Activated CD4-positive, CD25-positive, alpha-beta regulatory T cell (primary cell): ENCODE measurements around the gene TMEM163.
A peak's percentile ranks its signal among the peaks of the same experiment; 100 is the strongest.

ENCODE experiments used
- DNase-seq, 4 experiments: peaks; one replicate each; lab custom pipeline; 2025; lab: John Stamatoyannopoulos, UW

Gene TMEM163

GRCh38 chr2:134692499-134692898, 26.3 kb downstream of the TMEM163 start:
- DNase-seq = no peak

- no peak for DNase-seq
These were observed 28.1 kb downstream of the TMEM163 start for GRCh38 chr2:134690629-134691215.

- no peak for DNase-seq
These were observed 29.5 kb downstream of the TMEM163 start for GRCh38 chr2:134689315-134689714.

- no peak for DNase-seq
These were observed 32.8 kb downstream of the TMEM163 start for GRCh38 chr2:134685967-134686366.

DNA sequence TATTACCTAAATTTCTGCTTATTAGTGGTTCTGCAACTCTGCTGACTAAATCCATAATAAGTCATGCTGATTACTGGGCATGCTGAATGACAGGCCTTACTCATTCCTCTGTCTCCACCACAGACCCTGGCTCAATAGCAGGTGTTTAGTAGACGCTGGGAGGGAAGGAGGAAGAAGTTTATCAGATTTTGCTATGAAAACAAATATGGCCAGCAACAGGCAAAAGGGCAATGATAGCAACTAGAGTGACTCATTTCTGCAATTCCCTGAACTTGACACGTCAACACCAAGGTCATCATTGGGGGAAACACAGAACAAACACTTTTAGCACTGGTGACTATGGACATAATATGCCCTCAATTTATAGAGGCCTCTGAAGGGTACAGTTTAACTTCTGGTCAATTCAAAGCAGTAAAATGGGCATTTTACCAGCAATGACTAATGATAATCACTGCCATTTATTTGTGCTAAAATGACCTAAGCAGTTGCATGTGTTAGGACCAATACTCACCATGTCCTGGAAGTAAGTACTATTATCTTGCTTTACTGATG, 35.2 kb downstream of the TMEM163 start:
- no peak for DNase-seq

DNA sequence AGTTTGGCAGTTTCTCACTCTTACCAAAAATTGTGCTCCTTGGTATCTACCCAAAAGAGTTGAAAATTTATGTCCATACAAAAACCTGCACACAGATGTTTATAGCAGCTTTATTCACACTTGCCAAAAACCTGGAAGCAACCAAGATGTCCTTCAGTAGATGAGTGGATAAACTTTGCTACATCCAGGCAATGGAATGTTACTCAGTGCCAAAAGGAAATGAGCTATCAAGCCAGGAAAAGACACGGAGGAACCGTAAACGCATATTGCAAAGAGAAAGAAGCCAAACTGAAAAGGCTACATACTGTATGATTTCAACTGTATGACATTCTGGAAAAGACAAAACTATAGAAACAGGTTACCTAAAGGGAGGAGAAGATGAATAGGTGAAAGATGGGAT, 36.1 kb downstream of the TMEM163 start:
- no peak for DNase-seq

- DNase-seq = no peak
These were observed 37.6 kb downstream of the TMEM163 start for GRCh38 chr2:134681201-134681600.

DNA sequence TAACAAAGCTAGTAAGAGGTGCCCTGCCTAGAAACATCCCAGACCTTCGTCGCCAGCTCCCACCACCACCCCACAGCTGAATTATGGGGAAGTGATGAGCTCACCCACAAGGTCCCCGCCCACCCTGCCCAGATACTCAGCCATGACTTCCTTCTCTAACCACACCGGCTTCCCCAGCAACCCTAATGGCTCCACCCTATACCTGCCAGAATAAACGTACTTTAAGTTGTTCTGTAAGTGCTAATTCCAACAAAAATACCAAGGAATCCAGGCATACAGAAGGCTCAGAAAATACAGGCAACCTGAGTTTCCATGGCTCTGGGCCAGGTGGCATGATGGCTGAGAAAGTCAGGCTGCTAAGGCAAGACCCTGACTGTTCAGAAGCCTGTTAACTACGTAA, 39.1 kb downstream of the TMEM163 start:
- peak in 1 of 4 experiments; percentile 28 for DNase-seq

- no peak for DNase-seq
These were observed 39.5 kb downstream of the TMEM163 start for GRCh38 chr2:134679294-134679693.

GRCh38 chr2:134677856-134678756, 40.7 kb downstream of the TMEM163 start:
- DNase-seq = no peak

- no peak for DNase-seq
These were observed 41.8 kb downstream of the TMEM163 start for GRCh38 chr2:134676960-134677359.

DNA sequence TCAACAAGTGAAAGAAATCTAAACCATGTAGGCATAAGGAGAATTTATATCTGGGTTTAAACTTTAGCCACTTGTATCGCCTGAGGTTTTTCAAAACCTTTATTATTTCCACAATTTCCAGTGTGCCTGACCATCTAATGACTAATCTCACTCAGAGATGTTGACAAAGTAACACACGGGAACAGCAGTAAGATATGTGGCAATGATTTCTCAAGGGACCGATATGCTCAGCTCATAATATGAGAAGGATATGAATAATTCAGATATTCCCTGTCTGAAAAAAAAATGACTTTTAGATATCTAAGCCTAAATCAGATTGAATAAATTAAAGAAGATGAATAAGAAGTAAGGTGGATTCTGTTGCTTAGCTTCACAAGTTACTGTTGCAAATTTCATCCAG, 43.5 kb downstream of the TMEM163 start:
- no peak for DNase-seq

GRCh38 chr2:134674687-134675086, 44.1 kb downstream of the TMEM163 start:
- DNase-seq = no peak

- no peak for DNase-seq
These were observed 47.3 kb downstream of the TMEM163 start for GRCh38 chr2:134671513-134671912.

DNA sequence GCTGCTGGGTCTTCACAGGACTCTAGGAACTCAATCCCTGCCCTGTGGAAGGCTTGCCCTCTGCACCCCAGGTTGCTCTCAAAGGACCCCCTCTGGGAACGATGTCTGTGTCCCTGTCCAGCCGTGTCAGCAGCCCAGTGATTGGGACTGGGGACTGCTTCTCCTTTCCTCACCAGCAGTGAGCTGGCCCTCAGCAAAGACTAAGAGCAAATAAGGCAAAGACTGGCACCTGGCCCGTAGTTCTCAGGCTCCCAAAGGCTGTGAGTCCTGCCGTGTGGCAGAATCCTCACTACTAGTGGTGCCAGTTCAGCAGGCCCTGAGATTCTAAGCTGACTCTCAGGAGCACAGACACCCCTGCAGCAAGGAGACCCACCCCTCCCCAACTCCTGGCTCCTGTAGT, 47.8 kb downstream of the TMEM163 start:
- no peak for DNase-seq

- DNase-seq = peak in 1 of 4 experiments; percentile 6
These were observed 48.8 kb downstream of the TMEM163 start for GRCh38 chr2:134669731-134670669.

GRCh38 chr2:134668821-134669220, 50.0 kb downstream of the TMEM163 start:
- peak in 2 of 4 experiments; percentile 25 to 46 for DNase-seq

DNA sequence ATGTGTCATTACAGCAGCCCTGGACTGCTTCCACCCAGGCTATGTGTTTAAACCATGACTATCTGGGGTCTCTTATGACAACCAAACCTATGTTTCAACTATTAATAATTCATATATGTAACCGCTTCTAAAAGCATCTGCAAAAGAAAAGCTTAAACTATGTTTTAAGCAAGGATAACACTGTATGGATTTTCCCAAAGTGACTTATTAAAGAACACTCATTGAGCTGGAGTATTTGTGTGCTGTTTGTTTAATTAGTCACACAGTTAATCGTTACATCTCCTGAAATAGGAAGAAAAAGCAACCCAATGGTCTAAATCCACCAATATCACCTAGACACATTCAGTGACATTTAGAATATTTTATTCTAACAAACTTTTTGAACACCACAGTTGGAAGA, 51.3 kb downstream of the TMEM163 start:
- no peak for DNase-seq

- no peak for DNase-seq
These were observed 51.7 kb downstream of the TMEM163 start for GRCh38 chr2:134667081-134667480.

DNA sequence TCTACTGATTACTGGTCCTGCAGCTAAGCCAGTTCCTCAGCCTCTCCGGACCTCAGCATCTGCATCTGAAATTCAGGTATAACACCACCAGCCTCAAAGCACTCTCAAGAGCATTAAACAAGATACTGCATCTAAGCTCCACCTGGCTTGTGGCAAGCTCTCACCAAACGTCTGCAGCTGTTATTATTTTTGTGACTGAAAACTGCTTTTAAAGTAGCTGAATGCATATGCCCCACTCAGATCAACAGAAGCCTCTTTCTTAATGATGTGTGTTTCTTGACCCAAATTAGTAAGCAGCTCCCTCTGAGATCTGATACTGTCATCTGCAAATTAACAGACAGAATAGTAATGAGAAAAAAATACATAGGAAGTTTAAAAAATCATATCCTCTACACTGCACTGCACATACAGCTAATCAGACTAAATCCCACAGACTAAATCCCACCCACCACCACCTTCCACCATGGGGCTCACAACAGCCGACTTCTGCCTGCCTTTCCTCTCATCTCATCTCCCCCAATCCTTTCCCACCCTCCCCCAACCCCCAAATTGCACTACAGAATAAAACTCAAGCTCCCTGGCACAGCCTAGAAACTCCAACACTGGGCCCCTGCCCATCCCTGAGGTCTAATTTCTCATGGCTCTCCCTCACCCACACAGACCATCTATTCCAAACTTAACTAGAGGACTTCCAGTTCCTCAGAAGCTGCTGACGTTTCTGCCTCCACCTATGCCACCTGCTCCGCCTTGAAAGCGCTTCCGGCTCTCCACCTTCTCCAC, 52.9 kb downstream of the TMEM163 start:
- DNase-seq = no peak
